SU-DHL-6 (cell line): ENCODE data around the gene AGAP1.

Experiments
- H2AFZ ChIP-seq: fragments of 200-600 bp; sonication (generic); 2 replicates; pipeline ENCODE4 v1.6.1; 2014; ENCODE audit warnings: low read depth, mild to moderate bottlenecking, moderate library complexity, mixed read lengths, antibody characterized with exemption, low read length; ENCODE audit not compliant: severe bottlenecking
- H3F3A ChIP-seq: fragments of 200-600 bp; shearing (Covaris generic); 2 replicates; pipeline ENCODE4 v1.6.0; 2016; ENCODE audit warnings: antibody characterized with exemption, mild to moderate bottlenecking; ENCODE audit not compliant: insufficient read depth
- H3K27ac ChIP-seq: fragments of 200-600 bp; sonication (generic); 2 replicates; pipeline ENCODE4 v1.5.1; 2016; ENCODE audit warnings: low read depth, mild to moderate bottlenecking, low read length, moderate library complexity, mixed read lengths
- H3K27me3 ChIP-seq: fragments of 200-600 bp; sonication (generic), shearing (Covaris generic); 2 replicates; pipeline ENCODE4 v1.6.0; 2014; ENCODE audit warnings: mild to moderate bottlenecking, low read length
- H3K36me3 ChIP-seq: fragments of 200-600 bp; sonication (generic); 2 replicates; pipeline ENCODE4 v1.6.1; 2014; ENCODE audit warnings: mild to moderate bottlenecking, low read length, mixed read lengths
- H3K4me2 ChIP-seq: fragments of 300-600, 200-600 bp; shearing (Covaris generic), sonication (generic); 2 replicates; pipeline ENCODE4 v1.6.0; 2014; ENCODE audit warnings: low read length, low read depth, mild to moderate bottlenecking; ENCODE audit not compliant: poor library complexity, severe bottlenecking
- H3K4me3 ChIP-seq: fragments of 200-600 bp; sonication (generic); 2 replicates; pipeline ENCODE4 v1.5.1; 2014; ENCODE audit warnings: antibody characterized with exemption, low read length, mild to moderate bottlenecking, mixed read lengths; ENCODE audit not compliant: insufficient read depth, poor library complexity, severe bottlenecking
- H3K79me2 ChIP-seq: fragments of 200-600 bp; sonication (generic); 2 replicates; pipeline ENCODE4 v1.6.1; 2014; ENCODE audit warnings: mild to moderate bottlenecking, low read length, moderate library complexity; ENCODE audit not compliant: insufficient read depth
- H3K9ac ChIP-seq: fragments of 200-600 bp; sonication (generic); 2 replicates; pipeline ENCODE4 v1.7.0; 2014; ENCODE audit warnings: mild to moderate bottlenecking, low read length
- H3K9me2 ChIP-seq: fragments of 200-600 bp; sonication (generic); replicated peaks from 2 replicates; pipeline ENCODE4 v1.6.1; 2014; ENCODE audit warnings: low read length; ENCODE audit not compliant: insufficient read depth
- H3K9me3 ChIP-seq: fragments of 200-600 bp; sonication (generic); 2 replicates; pipeline ENCODE4 v1.6.1; 2014; ENCODE audit warnings: low read length, mixed read lengths; ENCODE audit not compliant: insufficient read depth
- H4K20me1 ChIP-seq: fragments of 200-600 bp; sonication (generic); 2 replicates; pipeline ENCODE4 v1.6.1; 2014; ENCODE audit warnings: low read depth, mild to moderate bottlenecking, antibody characterized with exemption, low read length, moderate library complexity, mixed read lengths
- EZH2phosphoT487 ChIP-seq: fragments of 200-600 bp; sonication (generic), shearing (Covaris generic); conservative IDR thresholded peaks from 2 replicates; pipeline ENCODE4 v1.6.1; 2018; ENCODE audit warnings: mild to moderate bottlenecking, antibody characterized with exemption, low read length, moderate library complexity, mixed read lengths
- TF ChIP-seq, protein P1 (sequence below): fragments of 200-600 bp; sonication (generic); IDR thresholded peaks from one replicate; pipeline ENCODE4 v1.5.1; 2017; ENCODE audit warnings: antibody characterized with exemption, mild to moderate bottlenecking, low read length, moderate library complexity; ENCODE audit not compliant: insufficient read depth, poor library complexity, severe bottlenecking

The AGAP1 gene

GRCh38 chr2:235960011-235960715 lies 466.3 kb downstream of the AGAP1 start:
- H3K27me3 ChIP-seq: no peaks in the 10 kb centered on the region
- no peak overlapping the region for H3K9ac ChIP-seq
- no peaks in the 10 kb centered on the region for H4K20me1 ChIP-seq
- H3K27ac ChIP-seq: no peak overlapping the region
- no peak for TF ChIP-seq EZH2phosphoT487
- TF ChIP-seq, protein P1, sequence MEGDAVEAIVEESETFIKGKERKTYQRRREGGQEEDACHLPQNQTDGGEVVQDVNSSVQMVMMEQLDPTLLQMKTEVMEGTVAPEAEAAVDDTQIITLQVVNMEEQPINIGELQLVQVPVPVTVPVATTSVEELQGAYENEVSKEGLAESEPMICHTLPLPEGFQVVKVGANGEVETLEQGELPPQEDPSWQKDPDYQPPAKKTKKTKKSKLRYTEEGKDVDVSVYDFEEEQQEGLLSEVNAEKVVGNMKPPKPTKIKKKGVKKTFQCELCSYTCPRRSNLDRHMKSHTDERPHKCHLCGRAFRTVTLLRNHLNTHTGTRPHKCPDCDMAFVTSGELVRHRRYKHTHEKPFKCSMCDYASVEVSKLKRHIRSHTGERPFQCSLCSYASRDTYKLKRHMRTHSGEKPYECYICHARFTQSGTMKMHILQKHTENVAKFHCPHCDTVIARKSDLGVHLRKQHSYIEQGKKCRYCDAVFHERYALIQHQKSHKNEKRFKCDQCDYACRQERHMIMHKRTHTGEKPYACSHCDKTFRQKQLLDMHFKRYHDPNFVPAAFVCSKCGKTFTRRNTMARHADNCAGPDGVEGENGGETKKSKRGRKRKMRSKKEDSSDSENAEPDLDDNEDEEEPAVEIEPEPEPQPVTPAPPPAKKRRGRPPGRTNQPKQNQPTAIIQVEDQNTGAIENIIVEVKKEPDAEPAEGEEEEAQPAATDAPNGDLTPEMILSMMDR: no peak
- H3K9me2 ChIP-seq: no peaks in the 10 kb centered on the region
- no peaks in the 10 kb centered on the region for H3F3A ChIP-seq
- H3K79me2 ChIP-seq: no peaks in the 10 kb centered on the region
- no peak overlapping the region for H3K4me2 ChIP-seq
- no peak overlapping the region for H2AFZ ChIP-seq
- no peaks in the 10 kb centered on the region for H3K9me3 ChIP-seq
- H3K36me3 ChIP-seq: no peaks in the 10 kb centered on the region
- H3K4me3 ChIP-seq: no peak overlapping the region

GRCh38 chr2:235960716-235961640 lies 467.1 kb downstream of the AGAP1 start:
- no peak for TF ChIP-seq EZH2phosphoT487
- TF ChIP-seq, protein P1: no peak
- H3K27me3 ChIP-seq: no peaks in the 10 kb centered on the region
- no peaks in the 10 kb centered on the region for H3K79me2 ChIP-seq
- H3K4me2 ChIP-seq: no peak overlapping the region
- no peak overlapping the region for H3K9ac ChIP-seq
- H2AFZ ChIP-seq: no peak overlapping the region
- no peak overlapping the region for H3K27ac ChIP-seq
- no peaks in the 10 kb centered on the region for H3F3A ChIP-seq
- no peaks in the 10 kb centered on the region for H3K9me3 ChIP-seq
- no peaks in the 10 kb centered on the region for H3K9me2 ChIP-seq
- H4K20me1 ChIP-seq: no peaks in the 10 kb centered on the region
- no peaks in the 10 kb centered on the region for H3K36me3 ChIP-seq
- no peak overlapping the region for H3K4me3 ChIP-seq

- no peaks in the 10 kb centered on the region for H3K79me2 ChIP-seq
- H2AFZ ChIP-seq: no peak overlapping the region
- H3K36me3 ChIP-seq: no peaks in the 10 kb centered on the region
- H3K9ac ChIP-seq: no peak overlapping the region
- TF ChIP-seq, protein P1: no peak
- TF ChIP-seq EZH2phosphoT487: no peak
- no peak overlapping the region for H3K27ac ChIP-seq
- no peaks in the 10 kb centered on the region for H3K27me3 ChIP-seq
- no peaks in the 10 kb centered on the region for H3K9me3 ChIP-seq
- H3K4me3 ChIP-seq: no peak overlapping the region
- no peaks in the 10 kb centered on the region for H3F3A ChIP-seq
- no peaks in the 10 kb centered on the region for H4K20me1 ChIP-seq
- H3K9me2 ChIP-seq: no peaks in the 10 kb centered on the region
- H3K4me2 ChIP-seq: no peak overlapping the region
Observed at GRCh38 chr2:235961711-235962110, 467.9 kb downstream of the AGAP1 start.
